ENCODE results near the gene CEPT1.

GRCh38 chr1:111183308-111184069, 43.5 kb downstream of the CEPT1 start:
- no peak for TF ChIP-seq YY1 (IDR thresholded peaks at IDR 0.05; ENCODE audit: low read depth, low read length)
- TF ChIP-seq, protein P1, sequence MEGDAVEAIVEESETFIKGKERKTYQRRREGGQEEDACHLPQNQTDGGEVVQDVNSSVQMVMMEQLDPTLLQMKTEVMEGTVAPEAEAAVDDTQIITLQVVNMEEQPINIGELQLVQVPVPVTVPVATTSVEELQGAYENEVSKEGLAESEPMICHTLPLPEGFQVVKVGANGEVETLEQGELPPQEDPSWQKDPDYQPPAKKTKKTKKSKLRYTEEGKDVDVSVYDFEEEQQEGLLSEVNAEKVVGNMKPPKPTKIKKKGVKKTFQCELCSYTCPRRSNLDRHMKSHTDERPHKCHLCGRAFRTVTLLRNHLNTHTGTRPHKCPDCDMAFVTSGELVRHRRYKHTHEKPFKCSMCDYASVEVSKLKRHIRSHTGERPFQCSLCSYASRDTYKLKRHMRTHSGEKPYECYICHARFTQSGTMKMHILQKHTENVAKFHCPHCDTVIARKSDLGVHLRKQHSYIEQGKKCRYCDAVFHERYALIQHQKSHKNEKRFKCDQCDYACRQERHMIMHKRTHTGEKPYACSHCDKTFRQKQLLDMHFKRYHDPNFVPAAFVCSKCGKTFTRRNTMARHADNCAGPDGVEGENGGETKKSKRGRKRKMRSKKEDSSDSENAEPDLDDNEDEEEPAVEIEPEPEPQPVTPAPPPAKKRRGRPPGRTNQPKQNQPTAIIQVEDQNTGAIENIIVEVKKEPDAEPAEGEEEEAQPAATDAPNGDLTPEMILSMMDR (IDR thresholded peaks at IDR 0.05; ENCODE audit: control extremely low read depth in 1 of 3, insufficient read depth in 1 of 3, low read depth in 1 of 3, low read length in 3 of 3): no peak
- TF ChIP-seq POLR2AphosphoS5 (IDR thresholded peaks at IDR 0.05; ENCODE audit: low read depth, low read length): no peak
- no peak for TF ChIP-seq RFX5 (IDR thresholded peaks at IDR 0.05; ENCODE audit: borderline replicate concordance, low read depth, low read length)
- no peak for TF ChIP-seq NANOG (IDR thresholded peaks at IDR 0.05; ENCODE audit: insufficient read depth, low read depth, low read length, poor library complexity, severe bottlenecking)
- TF ChIP-seq EP300 (IDR thresholded peaks at IDR 0.05; ENCODE audit: borderline replicate concordance in 1 of 2, low read depth in 2 of 2, low read length in 2 of 2): no peak
- no peak for TF ChIP-seq CEBPB (IDR thresholded peaks at IDR 0.05; ENCODE audit: low read depth, low read length)
- TF ChIP-seq, protein P2, sequence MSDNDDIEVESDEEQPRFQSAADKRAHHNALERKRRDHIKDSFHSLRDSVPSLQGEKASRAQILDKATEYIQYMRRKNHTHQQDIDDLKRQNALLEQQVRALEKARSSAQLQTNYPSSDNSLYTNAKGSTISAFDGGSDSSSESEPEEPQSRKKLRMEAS (IDR thresholded peaks at IDR 0.05): no peak
- TF ChIP-seq, protein P3, sequence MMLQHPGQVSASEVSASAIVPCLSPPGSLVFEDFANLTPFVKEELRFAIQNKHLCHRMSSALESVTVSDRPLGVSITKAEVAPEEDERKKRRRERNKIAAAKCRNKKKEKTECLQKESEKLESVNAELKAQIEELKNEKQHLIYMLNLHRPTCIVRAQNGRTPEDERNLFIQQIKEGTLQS (IDR thresholded peaks at IDR 0.05; ENCODE audit: insufficient read depth, low read depth, low read length): no peak
- no peak for TF ChIP-seq EZH2 (IDR thresholded peaks at IDR 0.05; ENCODE audit: low read depth, low read length, severe bottlenecking)
- no peak for TF ChIP-seq POLR2A (IDR thresholded peaks at IDR 0.05; ENCODE audit: control extremely low read depth in 1 of 2, low read depth in 2 of 2, low read length in 2 of 2)
